Measurements from ENCODE around the gene ANKS1B.

Gene ANKS1B

GRCh38 chr12:99686142-99686541 lies 298.6 kb downstream of the ANKS1B start:
- no peak for DNase-seq (ENCODE audit: low read depth)
- no peak for TF ChIP-seq CTCF (conservative IDR thresholded peaks at IDR 0.05; ENCODE audit: low read depth, low read length)
- H3K4me3 ChIP-seq (ENCODE audit: low read depth, low read length) = no peak overlapping the region

- TF ChIP-seq CTCF (conservative IDR thresholded peaks at IDR 0.05; ENCODE audit: low read depth, low read length) = no peak
- no peak for DNase-seq (ENCODE audit: low read depth)
- H3K4me3 ChIP-seq (ENCODE audit: low read depth, low read length) = no peak overlapping the region
Measured at GRCh38 chr12:99680276-99680675, 304.5 kb downstream of the ANKS1B start.

- no peak for TF ChIP-seq CTCF (conservative IDR thresholded peaks at IDR 0.05; ENCODE audit: low read depth, low read length)
- H3K4me3 ChIP-seq (ENCODE audit: low read depth, low read length) = no peak overlapping the region
- DNase-seq (ENCODE audit: low read depth) = peak; percentile 2
Measured at GRCh38 chr12:99670635-99671034, 314.1 kb downstream of the ANKS1B start.

- DNase-seq (ENCODE audit: low read depth) = peak; percentile 6
Measured at GRCh38 chr12:99658671-99659349, 325.9 kb downstream of the ANKS1B start.

GRCh38 chr12:99649551-99649950 lies 335.2 kb downstream of the ANKS1B start:
- H3K4me3 ChIP-seq (ENCODE audit: low read depth, low read length) = no peak overlapping the region
- TF ChIP-seq CTCF (conservative IDR thresholded peaks at IDR 0.05; ENCODE audit: low read depth, low read length) = no peak
- DNase-seq (ENCODE audit: low read depth) = no peak

More at GRCh38 chr12:99658671-99659349, 325.9 kb downstream of the ANKS1B start:
- H3K4me3 ChIP-seq (ENCODE audit: low read depth, low read length) = no peak overlapping the region
- no peak for TF ChIP-seq CTCF (conservative IDR thresholded peaks at IDR 0.05; ENCODE audit: low read depth, low read length)

- TF ChIP-seq CTCF (conservative IDR thresholded peaks at IDR 0.05; ENCODE audit: low read depth, low read length) = no peak
- DNase-seq (ENCODE audit: low read depth) = no peak
- no peak overlapping the region for H3K4me3 ChIP-seq (ENCODE audit: low read depth, low read length)
Measured at GRCh38 chr12:99648183-99648582, 336.6 kb downstream of the ANKS1B start.

- no peak for TF ChIP-seq CTCF (conservative IDR thresholded peaks at IDR 0.05; ENCODE audit: low read depth, low read length)
- no peak for DNase-seq (ENCODE audit: low read depth)
- H3K4me3 ChIP-seq (ENCODE audit: low read depth, low read length) = no peak within 1 kb of the TSS
Measured at GRCh38 chr12:99647453-99647852, 337.3 kb downstream of the ANKS1B start, which contains the start of gene GARIN6. Gene GARIN6 (plus strand): TSS chr12:99647753. CDS start chr12:99648175, 422 bp downstream.

All from choroid plexus epithelial cell (primary cell).